ES-I3 (cell line): ENCODE results near the gene HS3ST3B1.

Experiments used
- H3K36me3 ChIP-seq: 2 replicates; pipeline ENCODE4 v1.6.1; 2013; ENCODE audit warnings: mild to moderate bottlenecking, low read length, control low read depth, moderate library complexity; ENCODE audit not compliant: insufficient read depth
- H3K4me1 ChIP-seq: 2 replicates; pipeline ENCODE4 v1.6.1; 2013; ENCODE audit warnings: mild to moderate bottlenecking, control low read depth, low read length; ENCODE audit not compliant: insufficient read depth
- H3K9ac ChIP-seq: 2 replicates; pipeline ENCODE4 v1.6.1; 2013; ENCODE audit warnings: low read depth, mild to moderate bottlenecking, low read length, moderate library complexity
- H3K9me3 ChIP-seq: 2 replicates; pipeline ENCODE4 v1.6.1; 2013; ENCODE audit warnings: mild to moderate bottlenecking, low read length, moderate library complexity; ENCODE audit not compliant: control insufficient read depth, insufficient read depth

Gene HS3ST3B1

DNA sequence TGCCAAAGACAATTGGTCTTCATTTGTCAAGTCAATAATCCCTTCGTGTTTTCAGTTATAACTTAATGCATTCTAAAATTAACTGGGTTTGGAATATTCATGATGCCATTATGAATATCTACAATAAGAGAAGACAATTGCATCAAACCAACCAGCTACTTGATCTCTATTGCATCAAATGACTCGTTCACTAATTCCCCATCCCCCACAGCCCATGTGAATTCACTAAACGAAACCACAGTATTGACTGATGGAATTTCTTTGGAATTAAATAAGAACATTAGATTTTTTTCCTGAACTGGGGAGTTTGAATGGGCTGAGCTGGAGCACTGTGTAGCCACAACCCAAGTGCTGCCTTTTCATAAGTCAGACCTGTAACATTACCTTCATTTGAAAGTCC is 65.3 kb downstream of the HS3ST3B1 start:
- H3K4me1 ChIP-seq: no peaks in the 10 kb centered on the region

DNA sequence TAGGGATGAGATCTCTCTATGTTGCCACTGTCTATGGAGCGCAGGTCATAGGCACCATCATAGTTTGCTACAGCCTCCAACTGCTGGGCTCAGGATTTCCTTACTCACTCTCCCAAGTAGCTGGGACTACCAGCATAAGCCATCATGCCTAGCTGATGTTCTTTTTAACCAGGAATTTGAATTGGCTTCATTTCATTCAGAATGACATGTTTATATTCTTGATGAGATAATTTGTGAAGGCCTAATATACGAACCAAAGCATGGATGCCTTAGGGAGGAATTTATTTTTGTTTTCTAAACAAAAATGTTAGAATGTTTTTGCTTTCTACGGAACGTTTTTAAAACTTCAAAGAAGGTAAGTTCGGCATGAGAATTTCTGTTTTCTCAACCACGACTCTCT is 71.6 kb downstream of the HS3ST3B1 start:
- H3K9ac ChIP-seq: no peak overlapping the region
- no peaks in the 10 kb centered on the region for H3K9me3 ChIP-seq
- H3K36me3 ChIP-seq: no peaks in the 10 kb centered on the region
- 0 out of 2 replicates have a peak, but pooled peaks cover 7% of the 10 kb centered on the region for H3K4me1 ChIP-seq

More for the DNA sequence above, 65.3 kb downstream of the HS3ST3B1 start:
- no peaks in the 10 kb centered on the region for H3K9me3 ChIP-seq
- H3K36me3 ChIP-seq: no peaks in the 10 kb centered on the region
- no peak overlapping the region for H3K9ac ChIP-seq

DNA sequence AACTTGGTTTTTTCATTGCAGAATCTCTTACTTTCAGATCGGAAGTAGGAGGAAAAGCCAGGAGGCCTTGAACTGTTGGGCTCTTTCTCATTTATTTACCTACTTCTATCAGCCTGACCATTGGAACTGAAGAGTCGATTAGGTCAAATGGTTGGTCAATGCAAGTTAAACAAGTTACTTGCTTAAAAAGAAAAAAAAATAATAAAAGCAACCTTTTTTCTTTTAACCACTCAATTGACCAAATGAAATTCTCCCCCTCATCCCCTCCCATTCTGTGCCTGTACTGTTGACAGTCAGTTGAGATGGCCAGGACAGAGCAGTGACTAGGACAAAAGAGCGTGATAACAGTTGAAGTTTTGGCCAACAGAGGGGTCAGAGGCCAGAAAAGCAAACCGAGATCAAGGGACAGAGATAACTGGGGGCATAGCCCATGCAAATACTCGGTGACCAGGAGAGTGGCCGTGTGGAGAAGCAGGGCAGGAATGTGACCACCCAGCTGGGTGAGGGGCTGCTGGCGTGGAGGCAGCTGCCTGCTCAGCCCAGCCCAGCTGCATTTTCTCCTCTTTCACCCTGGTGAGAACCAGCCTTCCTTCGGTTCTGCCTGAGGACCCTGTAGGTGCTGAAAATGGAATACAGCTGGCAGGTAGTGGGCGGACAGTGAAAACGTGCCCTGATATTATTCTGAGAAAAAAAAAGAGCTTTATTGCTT is 72.2 kb downstream of the HS3ST3B1 start:
- Histone ChIP-seq H3K4me1 (0 out of 2 replicates have a peak, but pooled peaks cover 7% of the 10 kb centered on the region), H3K9ac (no peak overlapping the region), H3K9me3 (no peaks in the 10 kb centered on the region), H3K36me3 (no peaks in the 10 kb centered on the region)

DNA sequence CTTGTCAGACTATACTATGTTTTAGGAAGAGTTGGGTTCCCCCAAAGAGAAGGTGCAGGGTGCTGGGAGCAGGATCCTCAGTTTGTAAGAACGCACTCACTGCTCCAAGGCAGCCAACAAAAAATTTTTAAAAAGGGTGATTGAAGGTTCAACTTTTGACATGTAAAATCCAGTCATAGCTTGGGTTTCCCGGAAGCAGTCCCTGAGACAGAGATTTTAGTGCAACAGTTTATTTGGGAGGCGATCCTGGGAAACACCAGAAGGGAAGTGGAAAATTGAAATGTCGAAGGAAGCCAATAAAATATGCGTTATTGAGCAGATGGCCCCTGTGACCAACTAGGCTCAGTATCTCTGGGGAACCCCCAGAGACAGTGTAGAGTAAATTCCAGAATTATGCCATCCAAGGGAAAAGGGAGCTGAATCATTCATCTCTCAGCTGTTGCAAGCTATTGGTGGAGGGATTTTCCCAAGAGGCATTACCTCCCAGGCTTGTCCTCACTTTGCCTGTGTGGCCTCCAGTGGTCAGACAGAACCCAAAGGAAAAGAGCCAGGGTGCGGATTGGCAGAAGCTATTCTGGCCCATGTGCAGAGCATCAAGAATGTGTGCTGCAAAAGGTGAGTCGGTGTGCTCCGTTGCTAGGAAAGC is 72.9 kb downstream of the HS3ST3B1 start:
- Histone ChIP-seq H3K4me1 (0 out of 2 replicates have a peak, but pooled peaks cover 7% of the 10 kb centered on the region), H3K9me3 (no peaks in the 10 kb centered on the region), H3K9ac (no peak overlapping the region), H3K36me3 (no peaks in the 10 kb centered on the region)

DNA sequence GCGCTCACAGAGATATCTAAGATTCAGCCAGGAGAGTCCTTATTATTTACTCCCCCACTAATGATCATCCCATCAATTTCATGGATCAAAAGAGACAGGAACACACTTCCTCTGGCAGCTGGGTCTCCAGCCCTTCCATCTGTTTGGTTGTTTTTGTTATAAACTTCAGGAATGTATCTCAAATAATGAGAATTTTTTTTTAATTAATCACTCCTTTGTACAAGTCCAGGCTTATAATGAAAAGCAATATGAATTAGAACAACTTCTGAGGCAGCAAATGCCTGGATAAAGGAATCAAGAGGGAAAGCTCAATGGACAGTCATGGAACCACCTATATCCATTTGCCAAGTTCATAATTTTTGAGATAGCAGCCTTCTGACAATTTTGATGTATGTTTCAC is 73.4 kb downstream of the HS3ST3B1 start:
- H3K9ac ChIP-seq: no peak overlapping the region
- no peaks in the 10 kb centered on the region for H3K36me3 ChIP-seq
- no peaks in the 10 kb centered on the region for H3K9me3 ChIP-seq
- 0 out of 2 replicates have a peak, but pooled peaks cover 7% of the 10 kb centered on the region for H3K4me1 ChIP-seq

DNA sequence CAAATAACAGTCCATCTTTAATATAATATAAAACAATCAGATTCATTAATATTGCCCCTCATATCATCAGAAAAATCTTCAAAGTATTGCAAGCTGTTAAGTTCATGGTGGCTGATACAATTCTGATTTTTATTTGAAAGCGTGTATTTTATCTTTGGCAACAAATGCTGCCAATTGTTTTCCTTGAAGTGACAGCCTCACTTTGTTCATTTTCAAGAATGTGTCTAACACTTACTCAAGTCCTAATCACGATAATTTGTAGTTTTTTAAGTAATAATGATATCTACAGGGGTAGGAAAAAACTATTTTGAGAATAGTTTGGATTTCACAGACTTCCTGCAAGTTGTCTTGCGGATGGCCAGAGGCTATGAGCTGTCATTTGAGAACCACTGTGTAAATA is 75.8 kb downstream of the HS3ST3B1 start:
- Histone ChIP-seq H3K36me3 (no peaks in the 10 kb centered on the region), H3K9me3 (no peaks in the 10 kb centered on the region), H3K4me1 (0 out of 2 replicates have a peak, but pooled peaks cover 7% of the 10 kb centered on the region), H3K9ac (no peak overlapping the region)

DNA sequence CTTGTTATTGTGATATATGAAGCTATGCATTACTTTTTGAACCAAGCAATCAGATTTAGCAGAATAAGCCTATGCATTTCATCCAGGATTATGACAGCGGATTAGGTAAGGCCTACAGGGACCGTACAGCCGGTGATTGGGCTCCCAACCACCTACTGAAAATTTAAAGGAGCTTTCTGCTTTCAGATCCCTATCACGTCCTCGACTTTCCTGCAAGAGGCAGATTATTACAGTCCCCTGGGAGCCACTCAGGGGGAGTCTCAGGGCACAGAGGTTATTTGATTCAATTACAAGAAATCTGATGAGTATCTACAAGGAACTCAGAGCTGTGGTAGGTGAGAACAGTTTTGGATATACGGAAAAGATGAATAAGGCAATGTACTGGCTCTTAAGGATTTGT is 80.7 kb downstream of the HS3ST3B1 start:
- Histone ChIP-seq H3K9ac (no peak overlapping the region), H3K9me3 (no peaks in the 10 kb centered on the region), H3K36me3 (no peaks in the 10 kb centered on the region), H3K4me1 (no peaks in the 10 kb centered on the region)

DNA sequence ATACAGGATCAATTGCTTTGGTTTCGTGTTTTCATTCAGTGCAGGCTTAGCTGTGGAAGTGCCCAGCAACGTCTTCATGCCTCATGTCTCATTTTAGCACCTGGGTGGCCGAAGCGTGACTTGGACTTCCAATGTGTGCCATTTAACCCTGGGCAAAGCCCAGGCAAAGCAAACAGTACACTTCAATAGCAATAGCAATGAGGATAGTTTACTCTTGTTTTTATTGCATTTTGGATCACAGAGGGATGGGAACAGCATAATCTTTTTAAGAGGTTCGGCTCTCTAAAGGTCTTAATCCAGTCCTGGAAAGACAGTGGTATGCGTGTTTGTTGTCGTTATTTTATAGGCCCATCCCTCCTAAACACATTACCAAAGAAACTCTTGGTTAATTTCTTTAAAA is 86.2 kb downstream of the HS3ST3B1 start:
- Histone ChIP-seq H3K9ac (no peak overlapping the region), H3K9me3 (no peaks in the 10 kb centered on the region), H3K36me3 (no peaks in the 10 kb centered on the region; the same call in 1 of the 2 replicates)

DNA sequence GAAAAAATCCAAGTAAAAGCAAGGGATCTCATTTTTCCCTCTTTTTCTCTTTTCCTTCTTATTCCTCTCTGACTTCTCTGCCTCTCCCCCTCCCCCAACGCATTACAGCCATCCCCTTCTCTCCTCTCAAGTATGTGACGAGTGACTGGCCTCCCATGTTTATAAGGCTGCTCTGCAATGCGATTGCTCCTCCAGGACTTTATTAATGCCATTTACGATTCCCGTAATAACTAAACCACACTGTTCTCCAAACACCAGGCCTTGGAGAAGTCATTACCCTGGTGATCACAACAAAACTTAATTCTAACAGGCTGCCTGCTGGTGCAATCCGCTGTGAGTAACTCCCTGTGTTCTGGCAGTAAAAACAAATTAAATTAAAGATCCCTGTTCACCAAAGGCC is 88.8 kb downstream of the HS3ST3B1 start:
- Histone ChIP-seq H3K9me3 (no peaks in the 10 kb centered on the region), H3K9ac (no peak overlapping the region), H3K4me1 (peaks cover 9% of the 10 kb centered on the region; the same call in 1 of the 2 replicates), H3K36me3 (no peaks in the 10 kb centered on the region; the same call in 1 of the 2 replicates)

More for the DNA sequence above, 86.2 kb downstream of the HS3ST3B1 start:
- H3K4me1 ChIP-seq: peaks cover 9% of the 10 kb centered on the region; the same call in 1 of the 2 replicates

DNA sequence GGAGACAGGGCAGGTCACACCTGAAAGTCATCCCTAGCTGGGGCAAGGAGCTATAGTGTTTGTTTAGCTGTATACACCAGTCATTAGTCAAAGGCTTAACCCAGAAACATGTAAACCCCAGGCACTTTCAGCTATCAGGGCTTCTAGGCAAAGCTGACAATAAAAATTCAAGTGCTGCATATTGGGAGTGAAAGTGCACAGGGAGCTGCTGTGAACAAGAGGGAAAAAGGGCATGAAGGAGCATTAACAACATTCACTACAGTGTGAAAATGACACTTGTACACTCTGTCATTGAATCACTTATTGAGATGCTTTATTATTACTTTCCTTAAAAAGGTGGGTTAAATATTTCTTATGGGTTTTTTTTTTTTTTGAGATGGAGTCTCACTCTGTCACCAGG is 92.8 kb downstream of the HS3ST3B1 start:
- Histone ChIP-seq H3K9me3 (peaks cover 2% of the 10 kb centered on the region; the same call in 1 of the 2 replicates), H3K36me3 (no peaks in the 10 kb centered on the region; the same call in 1 of the 2 replicates), H3K9ac (no peak overlapping the region), H3K4me1 (peaks cover 9% of the 10 kb centered on the region; the same call in 1 of the 2 replicates)

DNA sequence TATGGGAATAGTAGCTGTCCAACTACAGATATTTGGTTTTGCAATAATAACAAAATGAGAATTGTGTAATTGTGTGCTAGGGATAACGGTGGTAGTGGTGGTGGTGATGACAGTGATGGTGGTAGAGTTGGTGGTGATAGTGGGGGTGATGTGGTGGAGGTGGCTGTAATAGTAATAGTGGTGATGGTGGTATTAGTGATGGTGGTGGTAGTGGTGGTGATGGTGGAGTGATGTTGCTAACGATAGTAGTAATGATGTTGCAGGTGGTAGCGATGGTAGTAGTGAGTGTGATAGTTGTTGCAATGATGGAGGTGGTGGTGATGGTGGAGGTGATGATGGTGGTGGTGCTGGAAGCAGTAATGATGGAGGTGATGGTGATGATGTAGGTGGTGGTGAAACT is 94.4 kb downstream of the HS3ST3B1 start:
- no peaks in the 10 kb centered on the region for H3K4me1 ChIP-seq
- H3K36me3 ChIP-seq: no peaks in the 10 kb centered on the region
- H3K9ac ChIP-seq: no peak overlapping the region
- peaks cover 2% of the 10 kb centered on the region; the same call in 1 of the 2 replicates for H3K9me3 ChIP-seq

DNA sequence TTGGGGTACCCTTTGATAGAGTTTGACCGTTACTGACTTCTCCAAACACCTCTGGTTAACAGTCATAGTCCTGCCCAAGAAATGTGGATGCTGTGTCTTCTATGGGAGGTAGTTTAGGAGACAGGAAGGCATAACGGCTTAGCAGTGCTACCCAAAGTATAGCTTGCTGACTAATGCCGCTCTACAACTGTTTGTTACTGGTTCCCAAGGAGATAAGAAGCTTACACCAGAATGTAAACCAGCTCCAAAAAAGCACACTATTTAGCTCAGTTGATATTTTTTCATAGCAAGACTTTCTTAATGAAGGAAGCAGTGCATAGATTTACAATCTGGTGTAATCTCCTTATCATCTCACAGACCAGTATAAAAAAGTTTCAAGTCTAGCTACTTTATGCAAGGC is 95.7 kb downstream of the HS3ST3B1 start:
- no peak overlapping the region for H3K9ac ChIP-seq
- H3K9me3 ChIP-seq: peaks cover 2% of the 10 kb centered on the region; the same call in 1 of the 2 replicates
- H3K4me1 ChIP-seq: no peaks in the 10 kb centered on the region
- H3K36me3 ChIP-seq: no peaks in the 10 kb centered on the region

DNA sequence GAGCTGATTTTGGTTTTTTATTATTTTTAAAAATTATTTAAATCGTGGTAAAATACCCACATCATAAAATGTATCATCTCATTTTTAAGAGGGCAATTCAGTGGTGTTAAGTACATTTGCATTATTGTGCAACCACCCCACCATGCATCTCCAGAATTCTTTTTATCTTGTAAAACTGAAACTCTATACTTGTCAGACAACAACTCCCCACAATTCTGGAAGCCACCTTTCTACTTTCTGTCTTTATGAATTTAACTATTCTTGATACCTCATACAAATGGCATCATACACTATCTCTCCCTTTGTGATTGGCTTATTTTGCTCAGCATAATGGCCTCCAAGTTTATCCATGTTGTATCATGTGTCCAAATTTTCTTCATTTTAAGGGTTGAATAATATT is 97.9 kb downstream of the HS3ST3B1 start:
- no peaks in the 10 kb centered on the region; the same call in 1 of the 2 replicates for H3K36me3 ChIP-seq
- H3K4me1 ChIP-seq: no peaks in the 10 kb centered on the region
- H3K9ac ChIP-seq: no peak overlapping the region
- peaks cover 6% of the 10 kb centered on the region for H3K9me3 ChIP-seq
